Measurements from ENCODE around the gene KCNQ1OT1.

KCNQ1OT1 gene

DNA sequence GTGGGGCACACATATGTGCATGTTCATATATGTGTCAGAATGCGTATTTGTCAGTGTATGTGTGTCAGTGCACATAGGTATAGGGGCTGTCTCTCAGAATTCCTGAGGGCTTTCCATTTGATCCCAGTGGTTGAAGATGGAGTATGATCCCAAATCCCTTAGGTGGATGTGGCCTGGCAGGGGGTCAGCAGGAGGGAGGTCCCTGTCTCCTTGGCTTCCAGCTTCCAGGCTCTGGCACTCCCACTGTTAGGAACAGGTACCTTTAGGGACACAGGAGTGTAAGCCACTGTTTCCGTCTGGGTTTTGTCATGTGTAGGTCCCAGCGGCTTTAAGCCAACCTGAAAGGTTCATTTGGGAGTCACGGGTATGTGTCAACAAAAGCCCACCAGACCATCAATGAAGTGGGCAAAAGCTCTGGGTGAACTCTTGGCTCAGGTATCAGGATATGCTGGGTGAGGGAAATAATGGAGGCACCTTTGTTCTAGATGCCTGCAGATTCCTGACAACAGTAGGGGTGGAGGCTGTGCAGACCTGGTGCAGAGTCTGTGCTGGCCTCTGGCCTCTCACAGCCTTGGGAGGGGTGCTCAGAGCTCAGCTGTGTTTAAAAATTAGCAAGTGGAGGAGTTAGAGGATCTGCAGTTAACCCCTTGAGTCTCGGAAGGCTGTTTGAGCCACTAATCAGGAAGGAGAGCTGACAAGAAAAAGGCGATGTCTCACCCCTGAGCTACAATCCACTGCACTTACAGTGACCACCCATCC, 9.0 kb downstream of the KCNQ1OT1 start:
- H3K4me3 ChIP-seq (ENCODE audit: low read depth, low read length): no peak overlapping the region
- DNase-seq (ENCODE audit: low read depth): no peak
- no peak for TF ChIP-seq CTCF (IDR thresholded peaks at IDR 0.05; ENCODE audit: insufficient read depth, low read depth, low read length, missing control alignments)

- no peak for DNase-seq (ENCODE audit: low read depth)
- no peak overlapping the region for H3K4me3 ChIP-seq (ENCODE audit: low read depth, low read length)
- TF ChIP-seq CTCF (IDR thresholded peaks at IDR 0.05; ENCODE audit: insufficient read depth, low read depth, low read length, missing control alignments): no peak
Observed at GRCh38 chr11:2689651-2690575, 9.9 kb downstream of the KCNQ1OT1 start.

- H3K4me3 ChIP-seq (ENCODE audit: low read depth, low read length): no peak overlapping the region
- DNase-seq (ENCODE audit: low read depth): no peak
- no peak for TF ChIP-seq CTCF (IDR thresholded peaks at IDR 0.05; ENCODE audit: insufficient read depth, low read depth, low read length, missing control alignments)
Observed at GRCh38 chr11:2688381-2689231, 11.2 kb downstream of the KCNQ1OT1 start.

DNA sequence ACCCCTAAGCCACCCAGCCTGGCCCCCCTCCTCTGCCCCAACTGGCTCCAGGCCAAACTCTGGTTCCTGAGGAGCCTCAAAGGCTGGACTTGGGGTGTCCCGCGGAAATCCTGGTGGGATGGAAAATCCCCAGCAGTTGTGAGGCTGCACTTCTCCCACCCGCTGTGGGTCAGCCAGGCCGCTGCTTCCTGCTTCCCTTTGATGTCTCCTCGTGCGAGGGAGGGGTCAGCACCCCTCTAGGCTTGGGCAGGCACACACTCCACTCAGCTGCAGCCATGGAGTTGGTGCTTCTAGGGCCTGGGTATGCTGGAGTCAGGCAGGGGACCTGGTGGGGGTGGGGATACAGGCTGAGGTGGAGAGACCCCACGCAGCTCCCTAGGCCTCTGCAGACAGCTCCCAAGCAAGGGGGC, 12.0 kb downstream of the KCNQ1OT1 start:
- no peak for DNase-seq (ENCODE audit: low read depth)
- TF ChIP-seq CTCF (IDR thresholded peaks at IDR 0.05; ENCODE audit: insufficient read depth, low read depth, low read length, missing control alignments): no peak
- no peak overlapping the region for H3K4me3 ChIP-seq (ENCODE audit: low read depth, low read length)

DNA sequence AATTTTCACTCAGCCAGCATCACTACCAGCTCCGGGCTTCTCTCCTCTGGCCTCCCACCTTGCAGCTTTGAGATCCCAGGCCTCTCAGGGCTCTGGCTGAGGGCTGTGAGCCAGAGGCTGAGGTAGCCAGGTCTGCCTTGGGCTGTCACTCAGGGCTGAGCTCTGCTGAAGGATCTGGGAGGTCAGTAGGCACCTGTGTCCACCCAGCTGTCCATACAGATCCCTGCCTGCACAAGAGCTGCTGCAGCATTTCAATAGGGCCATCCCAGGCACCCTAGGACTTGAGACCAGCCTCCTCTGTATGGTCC, 12.6 kb downstream of the KCNQ1OT1 start:
- no peak for TF ChIP-seq CTCF (IDR thresholded peaks at IDR 0.05; ENCODE audit: insufficient read depth, low read depth, low read length, missing control alignments)
- DNase-seq (ENCODE audit: low read depth): no peak
- H3K4me3 ChIP-seq (ENCODE audit: low read depth, low read length): no peak overlapping the region

DNA sequence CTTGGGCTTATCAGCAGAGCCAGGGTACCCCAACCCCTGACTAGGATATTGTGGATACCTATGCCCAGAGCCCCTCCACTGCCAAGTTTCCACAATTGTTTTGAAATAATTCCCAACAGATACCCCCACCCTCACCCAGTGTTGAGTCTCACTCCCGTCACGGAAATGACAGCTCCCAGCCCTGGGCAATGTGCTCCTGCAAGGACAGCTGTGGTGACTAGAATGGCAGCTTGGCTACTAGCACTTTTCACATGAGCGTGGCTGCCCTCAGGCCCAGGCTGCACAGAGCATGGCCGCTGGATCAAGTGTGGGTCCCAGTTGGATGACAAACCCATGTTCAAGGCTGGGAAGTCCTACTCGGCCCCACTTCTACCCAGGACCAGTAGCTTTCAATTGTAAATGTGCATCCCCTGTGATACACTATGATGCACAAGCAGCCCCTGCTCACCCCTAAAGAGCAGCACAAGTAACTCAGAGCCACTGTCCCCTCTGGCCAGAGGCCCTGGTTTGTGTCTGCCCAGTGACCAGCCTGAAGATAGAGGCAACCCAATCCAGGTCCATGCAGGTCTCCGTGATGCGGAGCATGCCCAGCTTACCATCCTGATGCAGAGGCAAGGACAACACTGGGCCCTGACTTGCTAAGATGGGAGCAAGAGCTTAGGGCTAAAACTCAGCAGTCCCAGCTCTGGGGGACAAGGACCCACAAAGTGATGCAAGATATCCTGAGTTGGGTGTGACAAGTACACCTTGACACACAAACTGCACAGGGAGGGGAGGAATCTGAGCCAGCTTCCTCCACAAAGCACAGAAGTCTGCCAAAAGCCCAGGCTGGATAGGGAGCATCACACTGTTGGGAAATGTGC, 13.2 kb downstream of the KCNQ1OT1 start:
- no peak overlapping the region for H3K4me3 ChIP-seq (ENCODE audit: low read depth, low read length)
- no peak for TF ChIP-seq CTCF (IDR thresholded peaks at IDR 0.05; ENCODE audit: insufficient read depth, low read depth, low read length, missing control alignments)

More for the DNA sequence above, 13.2 kb downstream of the KCNQ1OT1 start:
- no peak for DNase-seq (ENCODE audit: low read depth)
